Activated CD4-positive, alpha-beta T cell treated with anti-CD3 and anti-CD28 coated beads for 24 hours (primary cell): ENCODE results near the gene SLC36A1.

ENCODE experiments used
- DNase-seq, 2 donors: peaks; one replicate each; pipeline ENCODE4 v3.0.0-alpha.2; 2020; ENCODE audit warnings: low read depth in 2 of 2

The SLC36A1 gene

DNA sequence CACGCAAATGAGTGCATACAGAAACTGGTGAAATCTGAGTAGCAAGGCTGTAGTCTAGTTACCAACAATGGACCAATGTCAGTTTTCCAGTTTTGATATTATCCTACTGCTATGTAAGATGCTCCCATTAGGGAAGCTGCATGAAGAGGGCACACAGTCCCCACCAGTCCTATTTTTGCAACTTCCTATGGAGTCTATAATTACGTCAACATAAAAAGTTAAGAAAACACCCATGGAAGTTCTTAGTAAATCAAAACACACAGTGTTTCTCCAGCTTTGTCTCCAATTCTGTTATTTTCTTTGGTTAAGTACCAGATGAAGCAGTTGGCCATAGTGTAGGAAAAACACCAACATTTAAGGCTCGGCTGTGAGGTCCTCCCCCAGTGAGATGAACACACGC lies 85.0 kb downstream of the SLC36A1 start:
- DNase-seq: no peak

GRCh38 chr5:151534350-151534749 lies 86.9 kb downstream of the SLC36A1 start:
- no peak for DNase-seq

- no peak for DNase-seq
Observed at GRCh38 chr5:151537044-151537443, 89.6 kb downstream of the SLC36A1 start.

- no peak for DNase-seq
Observed at GRCh38 chr5:151541571-151541970, 94.2 kb downstream of the SLC36A1 start.
